GM18505 (cell line): Measurements from ENCODE around the gene CCDC124.
"Not testable (repeated sequence)": the region's sequence is repeated elsewhere in the genome, so short reads cannot be mapped to it uniquely, and the experiment has no call there.

ENCODE experiments used
- ATAC-seq: cut with Tn5 transposase; IDR thresholded peaks from one replicate; pipeline ENCODE4 v1.9.1; 2021; ENCODE audit not compliant: unreplicated experiment
- POLR2A ChIP-seq: IDR thresholded peaks from 4 replicates; pipeline ENCODE4 v1.6.1; 2011; ENCODE audit warnings: borderline replicate concordance; ENCODE audit not compliant: insufficient read depth, insufficient read length; ENCODE audit errors: extremely low read depth

CCDC124 gene

DNA sequence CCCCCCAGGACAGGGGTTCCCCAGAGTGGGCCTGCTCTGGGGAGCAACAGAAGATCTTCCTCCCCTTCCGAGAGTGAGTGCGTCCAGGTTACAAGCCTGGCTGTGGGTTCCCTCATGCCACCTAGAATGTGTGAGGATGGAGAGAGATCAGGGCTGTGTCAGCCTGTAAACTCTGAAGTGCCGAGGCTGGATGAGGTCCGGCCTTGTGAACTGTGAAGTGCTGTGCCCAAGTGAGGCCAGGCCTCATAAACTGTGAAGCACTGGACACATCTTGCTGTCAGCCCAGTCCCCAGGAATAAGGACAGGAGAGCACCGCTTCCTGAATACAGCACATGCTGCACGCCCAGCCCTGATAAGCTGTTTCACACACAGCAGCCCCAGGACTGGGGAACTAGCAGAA is 41.7 kb downstream of the CCDC124 start:
- no peak for TF ChIP-seq POLR2A
- ATAC-seq: no peak

DNA sequence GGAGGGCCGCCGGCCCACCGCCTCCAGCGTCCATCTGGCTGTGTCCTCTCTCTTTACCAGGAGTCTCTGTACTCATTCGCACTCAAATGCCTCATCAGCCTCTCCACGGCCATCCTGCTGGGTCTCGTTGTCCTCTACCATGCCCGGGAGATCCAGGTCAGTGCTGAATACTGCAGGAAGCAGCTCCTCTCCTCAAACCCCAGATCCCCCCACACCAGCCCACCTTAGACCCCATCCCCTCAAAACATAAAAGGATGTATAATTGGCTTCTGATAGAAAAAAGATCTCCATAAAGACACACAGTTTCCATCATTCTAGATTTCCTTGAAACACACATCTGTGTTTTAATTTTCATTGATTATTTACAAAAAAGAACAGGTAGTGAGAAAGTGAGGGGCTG is 42.2 kb downstream of the CCDC124 start:
- no peak for TF ChIP-seq POLR2A
- no peak for ATAC-seq

DNA sequence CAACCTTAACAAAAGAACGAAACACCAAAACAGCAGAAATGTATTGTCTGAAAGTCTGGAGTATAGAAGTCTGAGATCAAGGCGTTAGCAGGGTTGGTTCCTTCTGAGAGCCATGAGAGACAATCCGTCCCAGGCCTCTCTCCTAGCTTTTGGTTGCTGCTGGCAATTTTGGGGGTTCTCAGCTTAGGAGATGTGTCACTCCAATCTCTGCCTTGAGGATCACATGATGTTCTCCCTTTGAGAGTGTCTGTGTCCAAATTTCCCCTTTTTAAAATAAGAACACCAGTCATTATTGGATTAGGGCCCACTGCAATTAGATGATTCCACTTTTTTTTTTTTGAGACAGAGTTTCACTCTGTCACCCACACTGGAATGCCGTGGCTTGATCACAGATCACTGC is 44.2 kb downstream of the CCDC124 start:
- TF ChIP-seq POLR2A: no peak
- ATAC-seq: no peak

DNA sequence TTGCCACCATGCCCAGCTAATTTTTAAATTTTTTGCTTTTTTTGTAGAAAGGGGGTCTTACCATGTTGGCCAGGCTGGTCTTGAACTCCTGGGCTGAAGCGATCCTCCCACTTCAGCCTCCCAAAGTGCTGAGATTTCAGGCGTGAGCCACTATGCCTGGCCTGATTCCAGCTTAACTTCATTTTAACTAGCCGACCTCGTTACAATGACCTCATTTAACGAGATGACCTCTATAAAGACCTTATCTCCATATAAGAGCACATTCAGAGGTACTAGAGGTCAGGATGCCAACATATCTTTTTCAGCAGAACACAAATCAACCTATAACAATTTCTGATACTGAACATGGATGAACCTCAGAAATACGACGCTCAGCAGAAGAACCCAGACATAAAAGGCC is 44.7 kb downstream of the CCDC124 start:
- no peak for ATAC-seq

DNA sequence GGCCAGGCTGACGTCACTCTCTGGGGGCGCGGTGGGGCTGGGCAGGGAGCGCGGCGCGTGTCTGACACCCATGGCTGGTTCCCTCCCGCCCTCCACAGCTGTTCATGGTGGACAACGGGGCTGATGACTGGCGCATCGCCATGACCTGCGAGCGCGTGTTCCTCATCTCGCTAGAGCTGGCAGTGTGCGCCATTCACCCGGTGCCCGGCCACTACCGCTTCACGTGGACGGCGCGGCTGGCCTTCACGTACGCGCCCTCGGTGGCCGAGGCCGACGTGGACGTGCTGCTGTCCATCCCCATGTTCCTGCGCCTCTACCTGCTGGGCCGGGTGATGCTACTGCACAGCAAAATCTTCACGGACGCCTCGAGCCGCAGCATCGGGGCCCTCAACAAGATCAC is 48.8 kb downstream of the CCDC124 start:
- no peak for TF ChIP-seq POLR2A
- ATAC-seq: no peak

More for the DNA sequence above, 44.7 kb downstream of the CCDC124 start:
- no peak for TF ChIP-seq POLR2A

DNA sequence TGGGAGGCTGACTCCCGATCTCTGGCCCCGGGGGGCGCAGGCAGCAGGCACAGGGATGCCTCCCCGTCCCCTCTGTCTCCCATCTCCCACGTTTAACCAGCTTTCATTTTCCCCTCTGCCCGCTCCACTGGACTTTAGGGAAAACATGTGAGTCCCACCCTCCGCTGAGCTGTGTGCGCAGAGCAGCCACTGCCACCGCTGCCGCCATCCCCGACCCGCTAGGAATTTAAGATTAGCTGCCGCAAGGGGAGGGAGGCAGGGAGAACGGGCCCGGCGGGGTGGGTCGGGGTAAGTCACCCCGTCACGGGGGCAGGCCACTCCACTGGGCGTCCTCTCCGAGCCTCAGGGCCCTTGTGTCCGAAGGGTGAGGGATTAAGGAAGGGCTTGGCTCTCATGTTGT is 49.6 kb downstream of the CCDC124 start:
- no peak for ATAC-seq
- no peak for TF ChIP-seq POLR2A

DNA sequence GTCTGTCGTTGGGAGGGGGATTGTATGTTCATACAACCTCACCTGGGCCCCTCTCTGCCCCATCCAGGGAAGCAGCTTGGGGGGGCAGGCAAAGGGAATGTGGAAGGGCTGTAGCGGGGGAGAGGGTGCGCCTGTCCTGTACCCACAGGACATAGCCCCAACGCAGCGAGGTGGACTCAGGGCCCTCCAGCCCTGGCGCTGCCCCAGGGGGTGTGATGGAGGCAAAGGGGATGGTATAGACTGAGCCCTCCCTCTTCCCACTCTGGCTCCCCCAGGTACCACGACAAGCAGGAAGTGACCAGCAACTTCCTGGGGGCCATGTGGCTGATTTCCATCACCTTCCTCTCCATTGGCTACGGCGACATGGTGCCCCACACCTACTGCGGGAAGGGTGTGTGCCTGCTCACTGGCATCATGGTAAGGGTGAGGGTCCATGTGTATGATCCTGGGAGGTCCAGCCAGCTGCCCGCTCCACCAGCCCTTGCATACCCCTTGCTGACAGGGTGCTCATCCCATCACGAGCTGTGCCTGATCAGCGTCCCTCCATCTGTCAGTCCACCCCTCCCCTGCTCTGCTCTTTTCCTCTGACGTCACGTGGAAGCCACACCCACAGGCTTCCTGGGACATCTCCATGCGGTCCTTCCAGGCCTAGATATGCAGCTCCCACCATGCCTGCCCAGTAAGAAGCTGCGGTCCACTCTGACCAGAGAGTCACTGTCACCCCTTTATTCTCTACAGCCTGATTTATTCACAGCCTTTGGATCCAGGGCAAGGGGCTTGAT is 52.4 kb downstream of the CCDC124 start:
- no peak for ATAC-seq
- no peak for TF ChIP-seq POLR2A

DNA sequence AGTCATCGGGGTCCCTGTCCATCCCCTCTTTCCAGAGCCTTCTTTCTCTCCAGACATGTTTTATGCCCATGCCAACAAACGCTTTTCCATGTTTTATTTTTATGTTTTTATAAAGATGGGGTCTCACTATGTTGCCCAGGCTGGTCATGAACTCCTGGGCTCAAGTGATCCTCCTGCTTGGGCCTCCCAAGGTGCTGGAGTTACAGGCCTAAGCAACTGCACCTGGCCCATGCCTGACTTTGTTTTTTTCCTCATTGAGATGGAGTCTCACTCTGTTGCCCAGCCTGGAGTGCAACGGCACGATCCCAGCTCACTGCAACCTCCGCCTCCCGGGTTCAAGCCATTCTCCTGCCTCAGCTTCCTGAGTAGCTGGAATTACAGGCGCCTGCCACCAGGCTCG is 53.8 kb downstream of the CCDC124 start:
- ATAC-seq: not testable (repeated sequence)

DNA sequence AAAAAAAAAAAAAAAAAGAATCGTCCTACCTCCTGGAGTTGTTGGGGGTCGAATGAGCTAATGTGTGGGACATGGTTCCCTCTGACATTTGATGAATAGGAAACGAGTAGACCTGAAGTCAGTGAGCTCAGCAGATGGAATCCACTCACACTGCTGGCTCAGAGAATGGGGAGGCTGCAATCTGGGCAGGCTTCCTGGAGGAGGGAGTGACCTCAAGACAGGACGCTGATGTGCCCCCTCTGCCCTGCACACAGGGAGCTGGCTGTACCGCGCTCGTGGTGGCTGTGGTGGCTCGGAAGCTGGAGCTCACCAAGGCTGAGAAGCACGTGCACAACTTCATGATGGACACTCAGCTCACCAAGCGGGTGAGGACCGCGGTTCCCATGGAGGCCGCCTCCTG is 55.3 kb downstream of the CCDC124 start:
- TF ChIP-seq POLR2A: no peak

DNA sequence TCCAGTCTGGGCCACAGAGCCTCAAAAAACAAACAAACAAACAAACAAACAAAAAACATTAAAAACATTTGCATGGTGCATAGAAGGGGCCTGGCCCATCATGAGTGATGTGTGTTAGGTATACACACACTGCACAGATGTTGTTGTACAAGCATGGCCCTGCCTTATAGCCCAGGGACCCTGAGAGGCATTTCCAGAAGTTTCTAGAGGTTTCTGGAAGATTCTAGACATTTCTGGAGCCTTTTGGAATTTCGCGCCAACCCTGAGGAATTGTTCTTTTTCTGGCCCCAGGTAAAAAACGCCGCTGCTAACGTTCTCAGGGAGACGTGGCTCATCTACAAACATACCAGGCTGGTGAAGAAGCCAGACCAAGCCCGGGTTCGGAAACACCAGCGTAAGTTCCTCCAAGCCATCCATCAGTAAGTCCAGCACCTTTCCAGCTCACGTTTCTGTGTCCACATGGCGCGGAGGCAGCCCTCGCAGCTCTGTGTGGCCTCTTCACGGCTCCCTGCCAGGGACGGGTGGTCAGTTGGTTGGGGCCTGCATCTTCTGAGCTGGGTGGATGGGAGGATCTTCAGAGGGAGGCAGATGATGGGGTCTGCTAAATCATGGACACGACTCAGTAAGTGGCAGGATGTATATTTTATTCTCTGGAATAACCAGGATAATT is 56.7 kb downstream of the CCDC124 start:
- ATAC-seq: no peak

More for the DNA sequence above, 55.3 kb downstream of the CCDC124 start:
- no peak for ATAC-seq

DNA sequence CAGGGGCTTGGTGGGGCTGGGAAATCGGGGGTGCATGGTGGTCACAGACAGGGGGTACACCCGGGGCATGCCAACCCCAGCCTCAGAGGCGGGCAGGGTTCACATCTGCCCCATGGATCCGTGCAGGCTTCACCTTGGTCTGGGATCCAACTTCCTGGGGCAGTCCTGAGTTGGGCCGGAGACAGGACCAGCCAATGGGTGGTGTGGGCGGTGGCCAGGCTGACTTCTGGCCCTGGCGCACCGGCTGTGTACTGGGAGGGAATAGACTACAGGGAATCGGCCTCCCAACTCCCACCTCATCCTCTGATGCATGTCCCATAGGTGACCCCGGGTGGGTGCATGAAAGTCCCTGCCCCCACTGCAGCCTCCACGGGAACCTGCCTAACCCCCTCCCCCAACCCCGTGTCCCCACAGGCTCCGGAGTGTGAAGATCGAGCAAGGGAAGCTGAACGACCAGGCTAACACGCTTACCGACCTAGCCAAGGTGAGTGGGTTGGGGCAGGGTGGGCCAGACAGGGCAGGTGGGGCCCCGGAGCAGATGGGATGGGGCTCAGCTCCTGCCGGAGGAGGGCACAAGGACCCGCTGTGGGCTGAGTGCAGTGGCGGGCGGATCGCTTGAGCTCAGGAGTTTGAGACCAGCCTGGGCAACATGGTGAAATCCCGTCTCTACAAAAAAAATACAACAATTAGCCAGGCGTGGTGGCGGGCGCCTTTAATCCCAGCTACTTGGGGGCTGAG is 60.4 kb downstream of the CCDC124 start:
- no peak for ATAC-seq
- TF ChIP-seq POLR2A: no peak

More for the DNA sequence above, 56.7 kb downstream of the CCDC124 start:
- no peak for TF ChIP-seq POLR2A
